Raji (cell line): ENCODE results near the gene FARSA.

Source experiments
- POLR2A ChIP-seq: IDR thresholded peaks from 2 replicates; pipeline ENCODE4 v1.6.1; 2011; ENCODE audit warnings: low read depth, low read length, control low read depth; ENCODE audit not compliant: insufficient read depth

FARSA gene

DNA sequence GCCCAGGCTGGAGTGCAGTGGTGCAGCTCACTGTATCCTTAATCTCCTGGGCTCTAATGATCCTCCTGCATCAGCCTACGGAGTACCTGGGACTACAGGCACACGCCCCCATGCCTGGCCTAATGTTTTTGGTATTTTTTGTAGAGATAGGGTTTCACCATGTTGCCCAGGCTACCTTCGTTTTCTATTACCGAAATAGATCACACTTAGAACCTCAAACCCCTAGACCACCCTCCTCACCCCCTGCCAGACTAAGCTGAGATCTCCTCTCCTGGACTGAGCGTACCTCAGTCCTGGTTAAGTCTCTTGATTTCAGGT is 46.9 kb downstream of the FARSA start:
- no peak for TF ChIP-seq POLR2A

DNA sequence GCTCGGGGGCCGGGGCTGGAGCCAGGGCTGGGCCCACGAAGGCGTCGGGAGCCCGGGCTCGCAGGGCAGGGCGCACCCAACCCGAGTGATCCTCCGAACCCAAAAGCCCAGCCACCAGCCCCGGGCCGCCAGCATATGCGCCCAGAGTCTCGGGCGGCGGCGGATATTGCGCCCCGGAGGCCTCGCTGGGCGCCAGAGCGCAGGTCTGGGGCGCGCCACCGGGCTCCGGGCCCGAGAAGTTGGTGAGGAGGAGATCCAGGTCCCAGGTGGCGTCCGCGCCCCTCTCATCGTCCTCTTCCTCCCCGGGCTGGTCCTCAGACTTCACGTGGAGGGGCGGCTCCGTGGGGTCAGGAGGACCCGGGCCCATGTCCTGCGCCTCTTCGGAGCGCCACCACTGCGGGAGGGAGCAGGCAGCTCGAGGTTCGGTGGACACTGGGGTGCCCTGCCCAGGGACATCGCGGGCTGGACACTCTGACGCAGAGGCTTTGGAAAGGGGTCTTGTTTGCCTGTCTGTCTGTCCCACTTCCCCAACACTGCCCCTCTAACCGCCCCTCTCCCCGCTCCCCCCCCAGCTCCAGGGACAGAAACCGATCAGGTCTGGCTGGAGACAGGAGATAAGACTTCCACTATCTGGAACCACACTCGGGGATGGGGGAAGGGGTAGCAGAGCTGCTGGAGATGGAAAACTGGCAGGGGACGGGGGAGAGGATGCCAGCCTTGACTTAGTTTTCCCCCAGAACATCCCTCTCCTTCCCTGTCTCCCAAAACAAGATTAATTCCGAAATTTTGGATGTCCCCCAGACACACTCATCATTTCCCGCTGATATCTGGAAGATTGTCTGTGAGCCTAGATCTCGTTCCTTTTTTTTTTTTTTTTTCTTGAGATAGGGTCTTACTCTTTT is 47.5 kb downstream of the FARSA start:
- TF ChIP-seq POLR2A, result no peak

DNA sequence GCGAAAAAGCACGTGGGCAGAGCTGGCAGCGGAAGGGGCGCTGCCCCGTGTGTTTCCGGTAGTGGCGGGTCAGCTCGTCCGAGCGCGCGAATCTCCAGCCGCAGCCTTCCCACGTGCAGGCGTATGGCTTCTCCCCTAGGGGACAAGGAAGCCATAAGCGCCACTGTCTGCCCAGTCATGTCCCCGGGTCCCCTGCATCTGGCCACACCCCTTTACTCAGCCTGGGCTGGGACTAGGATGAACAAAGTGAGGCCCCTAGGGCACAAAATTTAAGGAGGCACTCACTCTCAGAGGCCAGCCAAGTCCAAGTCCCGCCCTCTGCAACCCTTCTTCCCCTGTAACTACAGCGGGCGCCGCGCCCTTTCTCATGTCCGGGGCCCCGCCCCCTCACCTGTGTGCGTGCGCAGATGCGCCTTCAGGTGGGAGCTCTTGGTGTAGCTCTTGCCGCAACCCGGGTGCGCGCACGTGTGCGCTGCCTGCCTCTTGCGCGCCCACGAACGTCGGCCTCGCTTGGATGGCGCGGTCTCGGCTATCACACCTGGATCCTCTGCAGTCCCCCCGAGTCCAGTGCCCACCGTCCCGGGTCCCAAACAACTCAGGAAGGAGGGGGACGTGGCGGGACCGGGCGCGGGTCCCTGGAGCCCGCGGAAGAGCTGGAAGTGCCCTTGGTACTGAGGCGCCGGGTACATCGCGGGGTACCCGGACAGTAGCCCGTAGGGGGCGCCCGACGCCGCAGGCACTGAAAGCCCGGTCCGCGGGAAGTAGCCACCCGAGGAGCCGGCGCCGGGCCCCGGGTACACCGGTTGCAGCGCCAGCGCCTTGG is 48.4 kb downstream of the FARSA start:
- peak; percentile 90 for TF ChIP-seq POLR2A

DNA sequence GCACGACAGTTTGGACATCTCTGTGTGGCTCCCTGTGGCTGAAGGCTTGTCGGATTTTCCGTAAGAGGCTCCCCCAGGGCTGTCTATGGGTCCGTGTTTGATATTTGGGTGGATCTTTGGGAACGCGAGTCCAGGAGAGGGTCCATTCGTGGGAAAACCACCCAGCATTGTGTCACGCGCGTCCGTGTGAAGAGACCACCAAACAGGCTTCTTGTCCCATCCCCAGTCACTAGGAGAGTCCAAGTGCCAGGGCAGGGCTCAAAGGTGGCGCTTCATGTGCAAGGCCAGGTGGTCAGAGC is 48.9 kb downstream of the FARSA start:
- no peak for TF ChIP-seq POLR2A

DNA sequence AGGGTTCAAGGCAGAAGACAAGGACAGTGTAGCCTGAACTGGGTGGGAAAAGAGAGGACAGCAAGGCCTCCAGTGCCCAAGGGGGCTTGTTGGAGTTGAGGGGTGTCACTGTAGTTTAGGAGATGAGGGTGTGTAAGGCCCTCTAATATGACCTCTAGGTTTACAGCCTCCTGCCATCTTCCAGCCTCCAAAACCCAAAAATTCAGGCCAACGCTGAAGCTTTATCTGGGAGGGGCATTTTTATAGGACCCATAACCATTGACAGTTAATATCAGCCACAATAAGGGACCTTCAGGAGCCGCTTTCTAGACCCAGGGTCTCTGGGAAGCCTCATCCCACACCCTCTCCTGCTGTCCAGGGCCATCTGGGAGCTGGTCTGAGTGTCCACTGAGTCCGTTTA is 49.3 kb downstream of the FARSA start:
- TF ChIP-seq POLR2A, result no peak

DNA sequence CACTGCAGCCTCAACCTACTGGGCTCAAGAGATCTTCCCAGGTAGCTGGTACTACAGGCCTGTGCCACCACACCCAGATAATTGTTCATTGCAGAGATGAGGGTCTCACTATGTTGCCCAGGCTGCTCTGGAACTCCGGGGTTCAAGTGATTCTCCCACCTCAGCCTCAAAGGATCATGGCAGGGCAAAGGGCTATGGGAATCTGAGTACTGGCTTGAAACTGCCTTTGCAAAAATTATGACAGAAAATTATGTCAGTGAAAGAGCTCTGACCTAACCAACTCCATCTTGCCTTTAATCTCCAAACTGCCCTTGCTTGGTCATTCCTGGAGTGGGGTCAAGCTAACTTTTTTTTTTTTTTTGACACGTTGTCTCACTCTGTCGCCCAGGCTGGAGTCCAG is 50.9 kb downstream of the FARSA start:
- TF ChIP-seq POLR2A, result no peak

- peak; percentile 88 for TF ChIP-seq POLR2A
Observed at GRCh38 chr19:12881172-12881808, 52.2 kb downstream of the FARSA start, which contains the start of gene DNASE2. Gene DNASE2, minus strand, starts transcription at chr19:12881449. Its CDS starts 74 bp downstream, at chr19:12881375.

DNA sequence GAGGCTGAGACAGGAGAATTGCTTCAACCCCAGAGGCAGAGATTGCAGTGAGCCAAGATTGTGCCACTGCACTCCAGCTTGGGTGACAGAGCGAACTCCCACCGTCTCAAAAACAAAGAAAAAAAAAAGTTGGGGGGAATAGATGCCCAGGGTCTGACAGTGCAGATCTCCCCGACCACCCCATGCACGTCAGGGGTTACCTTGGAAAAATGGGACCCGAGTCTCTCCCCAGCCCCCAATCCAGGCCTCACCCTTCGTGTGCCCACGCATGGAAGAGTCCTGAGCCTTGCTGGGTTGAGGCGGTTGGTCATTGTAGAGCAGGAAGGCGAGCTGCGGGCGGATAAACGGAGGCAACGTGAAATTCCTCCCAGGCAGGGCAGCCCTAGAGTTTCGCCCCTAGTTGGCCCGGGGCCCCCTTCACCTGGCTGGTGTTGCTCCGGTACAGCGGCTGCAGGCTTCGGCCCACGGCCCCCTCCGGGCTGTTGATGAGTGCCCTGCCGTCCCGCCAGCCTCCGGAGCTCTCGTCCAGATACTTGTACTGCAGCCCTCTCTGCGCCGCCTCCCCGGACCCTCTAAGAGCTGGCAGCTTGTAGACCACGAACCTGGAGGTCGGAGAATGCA is 52.9 kb downstream of the FARSA start:
- no peak for TF ChIP-seq POLR2A

DNA sequence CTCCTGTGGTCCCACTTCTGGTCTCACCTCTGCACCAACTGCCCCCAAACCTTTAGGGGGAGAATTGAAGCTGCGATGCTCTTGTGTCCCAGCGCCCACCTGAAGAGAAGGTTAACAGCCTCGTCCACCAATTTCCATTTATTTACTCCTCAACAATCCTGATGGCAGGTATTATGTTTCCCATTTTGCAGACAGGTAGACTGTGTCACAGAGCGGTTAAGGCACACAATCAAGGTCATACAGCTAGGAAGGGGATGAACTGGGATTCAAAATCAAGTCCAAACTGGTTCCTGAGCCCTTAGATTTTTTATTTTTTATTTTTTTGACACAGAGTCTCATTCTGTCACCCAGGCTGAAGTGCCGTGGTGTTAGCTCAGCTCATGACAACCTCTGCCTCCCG is 58.4 kb downstream of the FARSA start:
- no peak for TF ChIP-seq POLR2A

- no peak for TF ChIP-seq POLR2A
Observed at GRCh38 chr19:12873891-12874745, 59.4 kb downstream of the FARSA start.

DNA sequence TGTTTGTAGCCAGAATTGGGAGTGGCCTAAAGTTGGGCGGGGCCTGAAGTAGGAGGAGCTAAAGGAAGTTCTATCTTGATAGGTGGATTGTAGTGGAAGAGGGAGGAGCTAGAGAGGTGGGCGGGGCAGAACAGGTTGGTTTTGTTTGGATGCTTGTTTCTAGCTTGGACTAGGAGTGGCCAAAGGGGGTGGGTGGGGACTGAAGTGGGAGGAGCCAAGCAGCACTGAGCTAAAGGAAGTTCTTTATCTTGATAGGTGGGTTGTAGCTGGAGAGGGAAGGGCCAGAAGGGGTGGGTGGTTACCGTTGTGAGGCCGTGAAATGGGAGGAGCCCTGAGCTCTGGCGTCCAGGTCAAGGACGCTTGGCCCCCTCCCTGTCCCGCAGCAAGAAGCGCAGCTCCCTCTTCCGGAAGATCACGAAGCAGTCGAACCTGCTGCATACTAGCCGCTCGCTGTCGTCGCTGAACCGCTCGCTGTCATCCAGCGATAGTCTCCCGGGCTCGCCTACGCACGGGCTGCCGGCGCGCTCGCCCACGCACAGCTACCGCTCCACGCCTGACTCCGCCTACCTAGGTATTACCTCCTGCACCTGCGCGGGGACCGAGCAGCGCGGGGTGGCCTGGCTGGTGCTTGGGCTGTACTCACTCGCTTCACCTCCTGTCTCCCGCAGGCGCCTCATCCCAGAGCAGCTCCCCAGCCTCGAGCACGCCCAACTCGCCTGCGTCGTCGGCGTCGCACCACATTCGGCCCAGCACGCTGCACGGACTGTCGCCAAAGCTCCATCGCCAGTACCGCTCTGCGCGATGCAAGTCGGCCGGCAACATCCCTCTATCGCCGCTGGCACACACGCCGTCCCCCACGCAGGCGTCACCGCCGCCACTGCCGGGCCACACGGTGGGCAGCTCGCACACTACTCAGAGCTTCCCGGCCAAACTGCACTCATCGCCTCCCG is 60.3 kb downstream of the FARSA start:
- TF ChIP-seq POLR2A, result no peak
